GM18508 (cell line): ENCODE results near the gene ITGB5.

Source experiments
- ATAC-seq: cut with Tn5 transposase; IDR thresholded peaks from one replicate; pipeline ENCODE4 v1.9.1; 2021; ENCODE audit warnings: moderate number of reproducible peaks; ENCODE audit not compliant: insufficient read depth, unreplicated experiment

ITGB5 gene

DNA sequence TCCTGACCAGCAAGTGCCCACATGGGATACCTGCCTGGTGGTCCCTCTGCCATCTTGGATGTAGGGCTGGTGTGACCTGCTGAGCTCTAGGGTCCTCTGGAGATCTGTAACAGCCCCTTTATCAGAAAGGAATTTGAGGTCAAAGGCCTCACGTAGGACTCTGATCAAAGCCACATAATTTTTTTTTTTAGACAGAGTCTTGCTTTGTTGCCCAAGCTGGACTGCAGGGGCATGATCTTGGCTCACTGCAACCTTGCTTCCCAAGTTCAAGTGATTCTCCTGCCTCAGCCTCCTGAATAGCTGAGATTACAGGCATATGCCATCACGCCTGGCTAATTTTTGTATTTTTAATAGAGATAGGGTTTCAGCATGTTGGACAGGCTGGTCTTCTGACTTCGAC, 9.5 kb downstream of the ITGB5 start:
- no peak for ATAC-seq

- no peak for ATAC-seq
These were observed 10.7 kb downstream of the ITGB5 start for GRCh38 chr3:124876401-124876878.

GRCh38 chr3:124873226-124873625, 13.9 kb downstream of the ITGB5 start:
- ATAC-seq: no peak

GRCh38 chr3:124867511-124867910, 19.7 kb downstream of the ITGB5 start:
- ATAC-seq: no peak

GRCh38 chr3:124862006-124862405, 25.2 kb downstream of the ITGB5 start:
- ATAC-seq: no peak

DNA sequence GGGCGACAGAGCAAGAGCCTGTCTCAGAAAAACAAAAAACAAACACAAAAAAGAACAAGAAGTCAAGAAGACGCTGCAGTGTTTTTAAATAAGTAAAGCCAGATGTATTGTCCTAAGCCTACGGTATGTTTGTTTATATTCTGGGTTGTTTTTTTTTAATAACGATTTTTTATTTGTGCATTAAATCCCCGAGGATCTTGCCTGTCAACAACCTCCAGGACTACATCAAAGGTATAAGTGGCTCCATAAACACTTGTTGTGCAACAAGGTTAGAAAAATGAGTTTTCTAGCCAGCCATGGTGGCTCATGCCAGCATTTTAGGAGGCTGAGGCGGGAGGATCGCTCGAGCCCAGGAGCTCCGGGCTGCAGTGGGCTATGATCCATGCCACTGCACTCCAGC, 26.1 kb downstream of the ITGB5 start:
- ATAC-seq: no peak

GRCh38 chr3:124860599-124860998, 26.6 kb downstream of the ITGB5 start:
- ATAC-seq: no peak

GRCh38 chr3:124859025-124859424, 28.1 kb downstream of the ITGB5 start:
- no peak for ATAC-seq

GRCh38 chr3:124858275-124858674, 28.9 kb downstream of the ITGB5 start:
- no peak for ATAC-seq

GRCh38 chr3:124856677-124857076, 30.5 kb downstream of the ITGB5 start:
- no peak for ATAC-seq

- no peak for ATAC-seq
These were observed 33.2 kb downstream of the ITGB5 start for GRCh38 chr3:124854009-124854408.

DNA sequence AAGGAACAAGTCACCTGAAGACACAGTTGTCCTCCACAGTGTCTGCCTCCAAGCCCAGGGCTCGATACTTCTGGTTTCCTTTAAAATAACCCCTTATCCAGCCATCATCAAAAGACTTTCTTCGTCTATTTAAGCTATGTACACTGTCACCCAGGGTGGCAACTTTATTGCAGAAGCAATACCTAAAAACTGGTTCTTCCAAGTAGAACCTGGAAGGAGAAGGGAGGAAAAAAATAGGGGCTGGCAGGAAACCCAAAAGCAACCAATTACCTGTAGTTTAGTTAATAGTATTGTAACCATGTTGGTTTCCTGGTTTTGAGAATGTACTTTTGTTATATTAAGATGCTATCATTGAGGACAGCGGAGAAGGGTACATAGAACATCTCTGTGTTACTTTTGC, 33.7 kb downstream of the ITGB5 start:
- no peak for ATAC-seq

- ATAC-seq: no peak
These were observed 35.3 kb downstream of the ITGB5 start for GRCh38 chr3:124851905-124852304.

GRCh38 chr3:124851136-124851535, 36.0 kb downstream of the ITGB5 start:
- ATAC-seq: no peak

DNA sequence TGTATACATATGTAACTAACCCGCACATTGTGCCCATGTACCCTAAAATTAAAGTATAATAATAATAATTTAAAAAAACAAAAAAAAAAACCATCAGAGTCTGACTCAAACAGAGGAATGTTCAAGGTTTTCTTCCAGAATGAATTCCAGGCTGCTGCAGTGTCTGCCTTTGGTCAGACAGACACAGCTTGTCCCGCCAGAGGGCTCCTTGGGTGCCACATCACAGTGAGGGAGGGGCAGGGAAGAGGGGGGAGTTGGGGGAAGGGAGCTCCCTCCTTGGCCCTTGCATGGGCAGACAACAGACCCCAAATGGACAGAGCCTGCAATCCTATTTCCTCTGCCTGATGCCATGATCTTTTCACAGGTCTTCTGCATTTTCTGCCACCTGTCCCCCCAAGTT, 36.5 kb downstream of the ITGB5 start:
- ATAC-seq: no peak

- no peak for ATAC-seq
These were observed 37.0 kb downstream of the ITGB5 start for GRCh38 chr3:124850212-124850611.

- no peak for ATAC-seq
These were observed 38.9 kb downstream of the ITGB5 start for GRCh38 chr3:124848300-124848699.

- no peak for ATAC-seq
These were observed 39.3 kb downstream of the ITGB5 start for GRCh38 chr3:124847863-124848262.

DNA sequence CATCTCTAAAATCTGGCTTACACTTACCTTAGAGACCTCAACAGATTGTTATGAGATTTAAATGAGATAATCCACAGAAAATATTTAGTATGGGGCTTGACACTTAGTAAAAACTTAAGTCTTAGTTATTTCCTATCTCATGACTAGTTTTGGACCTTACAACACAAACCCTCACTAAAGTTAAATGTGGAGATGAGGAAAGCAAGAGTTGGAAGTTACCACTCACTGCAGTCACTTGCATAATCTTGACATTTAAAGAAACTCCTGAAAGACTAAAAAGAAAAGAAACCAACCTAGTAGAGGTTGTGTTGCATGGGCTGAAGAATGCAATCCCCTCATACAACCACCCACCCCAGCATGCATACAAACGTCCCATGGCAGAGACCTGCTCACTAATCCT, 40.1 kb downstream of the ITGB5 start:
- no peak for ATAC-seq

- no peak for ATAC-seq
These were observed 41.0 kb downstream of the ITGB5 start for GRCh38 chr3:124846189-124846588.

DNA sequence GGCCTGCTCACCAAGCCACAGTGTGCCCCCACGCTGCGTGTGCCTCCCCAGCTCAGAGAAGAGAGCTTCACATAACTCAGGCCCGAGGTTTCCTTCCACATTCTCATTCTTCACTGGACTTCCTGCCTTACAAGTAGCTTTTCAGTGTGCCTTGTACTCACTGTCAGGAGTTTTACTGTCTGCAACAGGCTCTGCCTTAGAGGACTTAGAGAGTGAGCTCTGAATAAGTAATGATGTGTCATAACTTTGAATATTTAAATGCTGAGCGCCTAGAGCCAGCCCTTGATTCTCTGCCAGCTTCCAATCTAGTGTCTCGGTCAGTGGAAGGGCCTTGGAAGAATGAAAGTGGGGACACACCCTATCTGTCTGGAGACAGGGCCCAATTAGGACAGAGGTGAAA, 41.8 kb downstream of the ITGB5 start:
- ATAC-seq: no peak

DNA sequence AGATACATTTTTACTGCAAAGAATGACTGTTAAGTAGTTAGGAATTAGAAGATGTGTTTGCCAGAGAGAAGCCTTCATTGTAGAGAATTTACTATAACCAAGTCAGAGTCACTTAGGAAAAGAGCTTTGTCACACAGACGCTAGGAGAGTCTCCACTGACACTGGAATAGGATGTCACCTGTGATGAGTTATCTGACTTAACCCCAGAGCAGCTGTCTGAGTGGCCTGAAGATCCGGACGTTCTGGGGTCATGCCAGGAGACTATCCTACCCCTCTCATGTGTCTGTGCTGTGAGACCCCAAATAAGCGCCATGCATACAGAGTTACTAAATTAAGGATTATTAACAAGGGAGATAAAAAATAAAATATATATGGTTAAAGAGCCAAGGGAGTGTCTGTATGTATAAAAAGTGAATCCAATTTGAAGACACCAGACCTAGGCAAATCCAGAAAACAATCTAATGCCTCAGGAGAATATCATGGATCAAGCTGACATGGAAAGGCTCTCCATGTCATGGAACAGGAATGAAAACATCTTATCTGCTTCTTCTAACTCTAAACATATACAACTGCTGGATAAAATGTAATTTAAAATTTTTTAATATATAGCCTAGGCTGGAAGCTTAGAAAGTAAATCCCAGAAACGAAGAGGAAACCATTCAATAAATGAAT, 43.5 kb downstream of the ITGB5 start:
- no peak for ATAC-seq

DNA sequence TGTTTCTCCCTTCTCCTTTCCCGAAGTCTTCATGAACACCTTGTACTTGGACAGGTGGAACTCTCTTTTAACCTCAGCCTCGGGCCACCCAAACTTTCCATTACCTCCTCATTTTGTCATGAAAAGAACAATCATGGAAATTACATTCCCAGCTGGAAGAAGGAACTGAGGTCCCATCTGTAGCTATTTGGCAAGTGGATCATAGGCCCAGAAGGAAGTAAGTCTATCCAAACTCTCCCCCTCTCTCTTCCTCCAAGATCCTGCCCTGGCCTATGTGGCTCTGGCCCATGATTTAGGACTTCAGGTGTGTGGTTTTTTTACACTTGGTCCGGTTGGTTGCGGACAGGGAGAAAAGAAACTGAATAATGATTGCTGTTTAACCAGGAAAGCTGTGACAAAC, 44.1 kb downstream of the ITGB5 start:
- ATAC-seq: no peak
